Stimulated activated CD8-positive, alpha-beta memory T cell treated with anti-CD3 and anti-CD28 coated beads, Interleukin-12 subunit alpha, Interleukin-12 subunit beta, amount 100 ng/mL, for 24 hours (primary cell): Measurements from ENCODE around the gene SBK3.
"Not testable (repeated sequence)": the region's sequence is repeated elsewhere in the genome, so short reads cannot be mapped to it uniquely, and the experiment has no call there.

Experiments used
- DNase-seq: peaks from one replicate; pipeline ENCODE4 v3.0.0-alpha.2; 2020; ENCODE audit errors: extremely low read depth

The SBK3 gene

DNA sequence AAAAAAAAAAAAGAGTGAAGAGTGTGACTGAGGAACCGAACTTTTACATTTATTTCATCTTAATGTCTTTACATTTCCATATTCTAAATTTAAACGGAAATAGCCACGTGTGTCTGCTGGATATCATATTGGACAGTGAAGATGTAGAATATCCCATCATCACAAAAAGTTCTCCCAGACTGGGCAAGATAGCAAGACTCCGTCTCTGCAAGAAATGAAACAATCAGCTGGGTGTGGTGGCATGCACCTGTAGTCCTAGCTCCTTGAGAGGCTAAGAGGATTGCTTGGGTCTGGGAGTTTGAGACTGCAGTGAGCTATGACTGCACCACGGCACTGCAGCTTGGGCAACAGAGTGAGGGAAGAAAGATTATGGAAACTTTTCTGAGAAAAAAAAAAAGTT lies 31.4 kb upstream of the SBK3 start:
- no peak for DNase-seq

DNA sequence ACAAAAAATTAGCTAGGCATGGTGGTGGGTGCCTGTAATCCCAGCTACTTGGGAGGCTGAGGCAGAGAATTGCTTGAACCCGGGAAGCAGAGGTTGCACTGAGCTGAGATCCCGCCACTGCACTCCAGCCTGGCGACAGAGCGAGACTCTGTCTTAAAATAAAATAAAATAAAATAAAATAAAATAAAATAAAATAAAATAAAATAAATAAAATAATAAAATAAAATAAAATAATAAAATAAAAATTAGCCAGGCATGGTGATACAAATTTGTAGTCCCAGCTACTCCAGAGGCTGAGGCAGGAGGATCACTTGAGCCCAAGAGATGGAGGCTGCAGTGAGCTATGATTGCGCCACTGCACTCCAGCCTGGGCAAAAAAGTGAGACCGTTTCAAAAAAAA lies 28.6 kb upstream of the SBK3 start:
- DNase-seq, result not testable (repeated sequence)

DNA sequence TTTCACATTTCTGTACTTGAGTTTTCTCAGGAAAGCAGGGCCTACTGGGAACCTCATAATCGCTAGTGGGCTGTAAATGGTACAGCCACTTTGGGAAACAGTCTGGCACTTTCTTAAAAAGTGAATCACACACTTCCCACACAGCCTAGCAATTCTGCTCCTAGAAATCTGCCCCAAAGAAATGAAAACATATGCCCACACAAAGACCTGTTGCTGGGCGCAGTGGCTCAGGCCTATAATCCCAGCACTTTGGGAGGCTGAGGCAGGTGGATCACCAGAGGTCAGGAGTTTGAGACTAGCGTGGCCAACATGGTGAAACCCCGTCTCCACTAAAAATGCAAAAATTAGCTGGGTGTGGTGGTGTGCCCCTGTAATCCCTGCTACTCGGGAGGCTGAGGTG lies 24.1 kb upstream of the SBK3 start:
- not testable (repeated sequence) for DNase-seq

DNA sequence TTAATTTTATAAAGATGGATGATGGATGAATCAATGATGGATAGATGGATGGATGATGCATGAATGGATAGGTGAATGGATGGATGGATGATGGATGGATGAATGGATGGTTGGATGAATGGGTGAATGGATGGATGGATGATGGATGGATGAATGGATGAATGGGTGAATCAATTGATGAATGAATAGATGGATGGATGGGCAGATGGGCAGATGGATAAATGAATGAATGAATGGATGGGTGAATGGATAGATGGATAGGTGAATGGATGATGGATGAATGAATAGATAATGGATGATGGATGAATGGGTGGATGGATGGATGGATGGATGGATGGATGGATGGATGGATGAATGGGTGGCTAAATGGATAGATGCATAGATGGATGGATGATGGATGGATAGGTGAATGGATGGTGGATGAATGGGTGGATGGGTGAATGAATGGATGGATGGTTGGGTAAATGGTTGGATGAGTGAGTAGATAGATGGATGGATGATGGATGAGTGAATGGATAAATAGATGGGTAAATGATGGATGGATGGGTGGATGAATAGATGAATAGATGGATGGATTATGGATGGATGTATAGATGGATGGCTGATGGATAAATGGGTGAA lies 22.5 kb upstream of the SBK3 start:
- DNase-seq, result no peak

DNA sequence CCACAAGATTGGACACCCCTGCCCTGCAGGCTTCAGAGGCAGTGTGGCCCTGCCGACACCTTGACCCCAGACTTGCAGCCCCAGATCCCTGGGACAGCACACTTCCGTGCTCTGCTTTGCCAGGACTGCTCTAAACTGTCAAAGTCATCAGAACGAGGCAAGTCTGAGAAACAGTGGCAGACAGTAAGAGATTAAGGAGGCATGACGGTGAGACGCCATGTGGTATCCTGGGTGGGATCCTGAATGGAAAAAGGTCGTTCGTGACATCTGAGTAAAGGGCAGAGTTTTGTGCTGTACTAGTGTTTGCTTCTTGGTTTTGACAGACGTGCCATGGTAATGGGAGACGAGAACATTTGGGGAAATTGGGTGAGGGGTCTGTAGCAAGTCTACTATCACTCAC lies 21.5 kb upstream of the SBK3 start:
- no peak for DNase-seq

DNA sequence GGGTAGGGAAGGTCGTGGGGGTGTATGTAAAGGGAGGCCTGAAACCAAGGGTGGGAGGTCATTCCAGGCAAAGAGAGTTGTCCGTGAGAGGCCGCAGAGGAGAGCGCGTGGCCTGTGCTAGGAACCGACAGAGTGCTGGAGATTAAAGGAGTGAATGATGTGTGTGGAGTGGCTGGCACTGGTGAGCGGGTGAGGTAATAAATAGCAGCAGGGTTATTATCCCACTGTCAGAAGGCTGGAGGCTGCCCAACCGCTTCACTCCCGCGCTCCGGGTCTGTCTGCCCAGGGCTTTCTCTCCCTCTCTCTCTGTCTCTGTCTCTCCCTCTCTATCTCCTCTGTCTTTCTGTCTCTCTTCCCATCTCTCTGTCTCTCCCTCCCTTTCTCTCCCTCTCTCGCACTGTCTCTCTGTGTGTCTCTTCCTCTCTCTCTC lies 17.9 kb upstream of the SBK3 start:
- DNase-seq, result no peak

DNA sequence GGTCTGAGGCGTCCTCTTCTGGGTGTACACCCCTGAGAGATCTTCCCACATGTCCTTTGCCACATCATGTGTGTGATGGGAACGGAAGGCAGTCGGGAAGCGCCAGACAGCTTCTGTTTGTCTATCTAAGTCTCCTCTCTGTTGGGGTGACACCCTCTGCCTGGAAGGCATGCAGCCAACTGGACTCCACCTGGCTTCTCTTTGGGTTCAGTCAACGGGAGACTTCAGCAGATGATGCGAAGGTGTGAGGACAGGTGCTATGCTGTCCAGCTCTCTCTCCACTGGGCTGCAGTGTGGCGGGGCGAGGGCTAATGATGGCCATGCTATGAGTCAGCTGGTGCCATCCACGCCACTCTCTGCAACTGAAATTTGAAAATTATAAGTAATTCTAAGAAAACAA lies 14.3 kb upstream of the SBK3 start:
- no peak for DNase-seq

DNA sequence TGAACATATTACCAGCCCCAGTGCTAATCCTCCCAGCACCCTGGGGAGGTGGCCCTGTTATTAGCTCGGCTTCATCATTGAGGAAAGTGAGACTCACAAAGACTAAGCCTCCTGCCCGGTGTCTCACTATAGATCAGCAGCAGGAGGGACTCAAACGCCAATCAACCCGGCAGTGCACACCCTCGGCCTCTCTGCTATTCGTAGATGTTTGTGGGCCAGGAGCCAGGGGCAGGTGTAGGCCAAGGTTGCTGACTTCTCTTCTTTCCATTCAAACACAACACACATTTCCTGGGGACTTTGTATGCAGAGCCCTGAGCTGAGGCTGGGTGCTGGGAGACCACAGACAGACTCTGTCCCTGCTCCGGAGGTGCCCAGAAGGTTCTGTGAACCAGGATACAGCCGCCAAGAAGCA lies 9.4 kb upstream of the SBK3 start:
- no peak for DNase-seq

DNA sequence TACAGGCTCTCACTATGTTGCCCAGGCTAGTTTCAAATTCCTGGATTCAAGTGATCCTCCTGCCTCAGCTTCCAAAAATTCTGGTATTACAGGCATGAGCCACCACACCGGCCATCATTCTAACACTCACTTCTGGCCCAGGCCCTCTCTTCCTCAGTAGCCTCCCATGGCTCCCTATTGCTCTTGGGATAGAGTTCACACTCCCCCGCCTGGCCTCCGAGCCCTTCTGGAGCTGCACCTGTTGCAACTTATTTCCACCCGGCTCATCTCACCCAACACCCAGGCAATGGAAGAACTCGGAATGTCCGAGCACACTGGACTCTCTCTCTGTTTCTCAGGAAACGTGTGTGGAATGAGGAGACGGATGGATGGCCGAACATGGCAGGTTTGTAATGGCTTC lies 9.0 kb upstream of the SBK3 start:
- DNase-seq, result no peak

DNA sequence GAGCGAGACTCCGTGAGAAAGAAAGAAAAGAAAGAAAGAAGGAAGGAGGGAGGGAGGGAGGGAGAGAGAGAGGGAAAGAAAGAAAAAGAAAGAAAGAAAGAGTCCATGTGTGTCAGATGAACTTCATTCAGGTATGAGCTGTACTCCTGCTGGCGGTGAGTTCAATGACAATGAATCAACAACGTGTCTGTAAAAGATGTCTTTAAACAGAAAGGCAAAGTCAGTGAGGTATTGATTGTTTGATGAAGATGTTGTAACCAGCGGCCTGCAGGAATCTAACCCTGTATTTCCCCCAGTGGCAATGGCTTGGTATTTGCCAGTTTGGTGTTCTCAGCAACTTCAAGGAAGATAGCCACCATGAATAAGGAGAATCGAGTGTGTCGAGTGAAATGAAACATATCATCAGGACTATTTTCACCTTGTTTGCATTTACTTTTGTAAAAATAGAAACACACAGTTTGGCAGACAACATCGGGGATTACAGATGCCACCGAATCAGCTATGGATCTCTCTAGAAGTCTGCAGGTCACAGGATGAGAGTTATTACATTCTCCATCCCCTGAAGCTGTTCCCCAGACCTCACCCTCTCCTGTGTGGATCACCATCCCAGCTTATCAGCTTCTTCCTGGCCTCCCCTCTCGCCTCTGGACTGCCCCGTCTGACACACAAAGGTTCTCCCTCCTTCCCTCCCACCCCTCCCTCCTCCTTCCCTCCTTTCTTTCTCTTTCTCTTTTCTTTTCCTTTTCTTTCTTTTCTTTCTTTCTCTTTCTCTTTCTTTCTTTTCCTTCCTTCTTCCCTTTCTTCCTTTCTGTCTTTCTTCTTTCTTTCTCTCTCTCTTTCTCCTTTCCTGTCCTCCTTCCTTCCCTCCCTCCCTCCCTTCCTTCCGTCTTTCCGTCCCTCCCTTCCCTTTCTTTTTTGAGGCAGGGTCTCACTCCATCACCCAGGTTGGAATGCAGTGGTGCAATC lies 8.2 kb upstream of the SBK3 start:
- no peak for DNase-seq

DNA sequence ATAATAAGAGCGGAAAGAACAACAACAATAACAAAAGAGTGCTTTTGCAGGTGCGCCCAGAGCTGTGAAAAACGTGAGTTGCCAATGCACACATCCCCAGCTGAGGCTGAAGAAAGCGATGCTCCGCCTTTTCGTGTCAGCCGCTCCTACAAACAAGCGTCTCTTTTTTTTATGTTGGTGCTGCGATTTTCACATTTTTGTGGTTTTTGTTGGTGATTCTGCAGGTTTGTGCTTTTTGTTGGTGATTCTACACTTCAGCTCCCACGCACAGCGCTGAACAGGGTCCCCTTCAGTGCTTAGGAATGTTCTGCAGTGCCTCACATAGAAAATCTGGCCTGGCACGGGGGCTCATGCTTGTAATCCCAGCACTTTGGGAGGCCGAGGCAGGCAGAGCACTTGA lies 7.3 kb upstream of the SBK3 start:
- DNase-seq, result no peak

DNA sequence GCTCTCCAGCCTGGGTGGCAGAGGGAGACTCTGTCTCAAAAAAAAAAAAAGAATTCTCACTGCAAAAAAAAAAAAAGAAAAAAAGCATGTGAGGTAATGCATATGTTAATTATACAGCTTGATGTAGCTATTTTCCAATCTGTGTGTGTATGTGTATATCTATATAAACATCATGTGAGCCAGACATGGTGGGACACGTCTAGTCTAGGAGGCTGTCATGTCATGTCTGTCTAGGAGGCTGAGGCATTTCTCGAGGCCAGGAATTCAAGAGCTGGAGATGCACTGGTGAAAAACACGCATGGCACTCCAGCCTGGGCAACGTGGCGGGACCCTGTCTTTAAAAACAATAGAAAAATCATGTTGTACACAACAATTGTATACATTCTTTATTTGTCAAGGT lies 6.9 kb upstream of the SBK3 start:
- DNase-seq, result no peak

DNA sequence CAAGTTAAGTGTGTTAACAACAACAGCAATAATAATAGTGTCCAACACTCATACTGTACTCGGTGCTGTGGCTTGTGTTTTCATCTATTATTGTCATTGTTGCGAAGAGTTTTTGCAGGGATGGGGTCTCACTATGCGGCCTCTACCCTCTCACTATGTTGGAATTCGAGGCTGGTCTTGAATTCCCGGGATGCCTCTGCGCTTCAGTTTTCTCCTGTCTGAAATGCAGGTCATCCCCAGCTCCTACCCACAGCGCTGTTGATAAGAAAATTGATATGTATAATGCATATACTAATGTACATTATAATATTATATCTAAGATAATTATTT lies 4.9 kb upstream of the SBK3 start:
- no peak for DNase-seq

DNA sequence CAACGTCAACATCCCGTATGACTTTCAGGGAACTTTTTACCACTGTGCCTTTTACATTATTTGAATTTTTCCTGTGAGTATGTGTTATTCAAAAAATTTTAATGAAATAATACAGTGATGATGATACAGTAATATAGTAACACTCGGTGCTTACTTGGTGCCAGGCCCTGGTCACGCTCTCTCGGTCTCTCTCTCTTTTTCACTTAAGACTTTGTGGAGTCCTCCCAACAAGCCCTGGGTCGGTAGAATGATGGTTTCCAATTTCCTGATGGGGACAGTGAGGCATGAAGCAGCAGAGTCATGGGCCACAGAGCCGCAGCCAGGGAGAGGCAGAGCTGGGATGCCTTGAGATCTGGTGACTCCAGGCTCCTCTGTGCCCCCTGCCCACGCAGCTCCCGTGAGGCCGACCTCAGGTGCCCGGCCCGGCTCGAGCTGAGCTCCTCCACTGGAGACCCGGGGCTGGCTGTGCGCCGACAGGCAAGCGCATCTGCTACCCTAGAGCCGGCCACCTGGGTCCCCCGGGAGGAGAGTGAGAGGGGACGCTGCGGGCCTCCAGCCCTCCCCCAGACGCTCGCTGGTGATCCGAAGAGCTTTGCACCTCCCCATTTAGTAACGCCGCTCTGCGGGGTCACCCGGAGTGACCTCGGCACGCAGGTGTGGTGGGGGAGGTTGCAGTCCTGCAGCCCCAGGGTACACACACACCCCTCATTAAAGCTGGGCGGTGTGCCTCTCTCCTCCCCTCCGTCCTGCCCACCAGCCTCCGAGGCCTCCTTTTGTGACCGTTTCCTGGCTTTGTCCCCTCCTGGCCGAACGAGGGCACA lies 4.4 kb upstream of the SBK3 start:
- no peak for DNase-seq

DNA sequence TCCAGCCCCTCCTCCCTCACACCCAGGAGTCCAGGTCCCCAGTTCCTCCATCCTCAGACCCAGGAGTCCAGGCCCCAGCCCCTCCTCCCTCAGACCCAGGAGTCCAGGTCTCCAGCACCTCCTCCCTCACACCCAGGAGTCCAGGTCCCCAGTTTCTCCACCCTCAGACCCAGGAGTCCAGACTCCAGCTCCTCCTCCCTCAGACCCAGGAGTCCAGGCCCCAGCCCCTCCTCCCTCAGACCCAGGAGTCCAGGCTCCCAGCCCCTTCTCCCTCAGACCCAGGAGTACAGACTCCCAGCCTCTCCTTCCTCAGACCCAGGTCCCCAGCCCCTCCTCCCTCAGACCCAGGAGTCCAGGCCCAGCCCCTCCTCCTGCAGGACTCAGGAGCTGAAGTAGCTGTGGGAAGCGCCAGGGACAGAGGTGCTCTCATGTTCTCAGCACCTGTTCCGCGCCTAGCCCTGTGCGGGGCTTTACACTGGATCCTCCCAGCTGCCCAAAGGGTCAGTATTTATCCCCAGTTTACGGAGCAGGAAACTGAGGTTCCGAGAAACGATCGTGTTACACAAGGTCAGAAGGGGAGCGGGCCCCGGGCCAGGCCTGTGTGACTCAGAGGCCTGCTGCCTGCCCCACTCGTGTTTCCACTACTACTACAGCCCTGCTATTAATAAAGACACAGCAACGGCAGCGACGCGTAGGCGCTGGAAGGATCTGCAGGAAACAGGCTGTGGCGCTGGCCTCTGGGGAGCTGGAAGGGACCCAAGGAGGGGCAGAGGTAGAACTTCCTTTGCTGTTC lies 1.7 kb upstream of the SBK3 start:
- no peak for DNase-seq

DNA sequence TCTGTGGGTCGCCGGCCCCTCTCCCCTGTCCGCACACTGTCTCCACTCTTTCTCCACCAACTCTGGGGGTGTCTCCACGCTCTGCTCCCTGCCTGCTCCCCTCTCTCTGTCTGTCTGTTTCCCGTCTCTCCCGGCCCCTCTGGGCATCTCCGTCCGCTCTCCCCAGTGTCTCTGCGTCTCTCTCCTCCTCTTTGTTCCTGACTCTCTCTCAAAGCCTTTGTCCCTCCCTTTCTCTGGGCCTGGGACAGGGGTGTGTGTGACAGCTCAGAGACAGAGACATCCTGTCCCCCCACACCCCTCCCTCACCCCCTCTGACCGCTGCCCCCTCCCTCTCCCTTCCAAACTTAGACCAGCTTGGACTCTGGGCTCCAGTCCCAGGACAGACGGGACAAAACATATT lies 668 bp upstream of the SBK3 start:
- no peak for DNase-seq

DNA sequence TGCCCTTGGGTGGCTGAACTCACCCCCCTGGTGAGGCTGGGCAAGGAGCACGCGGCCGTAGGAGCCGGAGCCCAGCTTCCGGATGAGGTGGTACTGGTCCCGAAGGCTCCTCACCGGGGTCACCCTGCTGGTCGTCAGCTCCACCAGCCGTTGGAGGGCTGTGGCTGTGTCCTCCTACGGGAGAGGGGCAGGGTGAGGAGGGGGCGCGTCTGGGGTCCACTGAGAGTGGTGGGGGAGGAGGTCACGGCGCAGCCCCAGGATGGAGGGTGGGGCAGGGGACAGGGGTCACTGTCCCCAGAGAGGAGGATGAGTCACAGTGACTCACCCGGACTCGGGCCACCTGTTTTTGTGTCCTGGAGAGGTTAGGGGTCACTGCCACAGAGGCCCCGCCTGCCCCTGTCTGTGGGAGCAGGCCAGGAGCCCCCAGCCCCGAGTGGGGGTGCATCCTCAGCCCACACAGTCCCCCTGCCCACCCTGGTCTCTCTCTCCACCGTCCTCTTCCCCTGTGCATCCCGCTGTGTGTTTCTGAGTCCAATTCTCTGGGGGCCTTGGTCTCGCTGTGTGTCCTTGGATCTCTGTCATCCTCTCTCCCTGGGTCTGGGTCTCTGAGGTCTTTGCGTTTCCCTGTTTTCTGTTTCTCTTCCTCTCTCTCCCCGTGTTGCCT lies 435 bp downstream of the SBK3 start:
- no peak for DNase-seq

DNA sequence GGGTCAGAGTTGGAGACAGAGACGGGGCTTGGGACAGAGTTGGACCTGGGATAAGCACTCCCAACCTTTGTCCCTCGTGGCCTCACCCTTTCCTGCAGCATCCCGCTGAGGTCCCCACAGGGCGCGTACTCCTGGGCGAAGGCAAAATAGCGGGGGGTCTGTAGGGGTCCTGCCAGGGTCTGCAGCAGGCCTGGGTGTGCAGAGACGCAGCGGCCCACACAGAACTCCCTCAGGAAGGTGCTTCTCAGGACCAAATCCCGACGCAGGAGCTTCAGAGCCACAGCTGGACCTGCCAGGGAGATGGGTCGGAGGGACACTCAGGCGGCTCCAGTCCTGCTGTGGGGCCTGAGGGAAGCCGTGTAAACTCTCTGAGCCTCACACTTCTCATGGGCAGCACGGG lies 1.3 kb downstream of the SBK3 start:
- no peak for DNase-seq

DNA sequence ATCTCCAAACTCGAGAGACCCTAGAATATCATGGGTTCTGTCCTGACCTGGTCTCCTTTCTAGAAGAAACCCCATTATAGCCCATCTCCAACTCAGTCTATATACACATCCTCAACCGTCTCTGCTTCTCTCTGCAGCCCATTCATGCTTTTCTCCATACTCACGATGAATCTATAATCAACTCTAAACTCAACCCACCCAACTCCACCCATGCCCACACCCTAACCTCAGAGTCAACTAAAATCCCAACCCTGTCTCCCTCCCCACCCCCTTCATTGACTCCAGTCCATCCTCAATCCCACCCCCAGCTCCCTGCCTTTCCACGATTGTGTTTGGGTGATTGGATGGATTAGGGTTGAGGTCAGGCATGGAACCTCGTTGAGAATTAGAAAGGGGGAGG lies 1.8 kb downstream of the SBK3 start:
- no peak for DNase-seq

DNA sequence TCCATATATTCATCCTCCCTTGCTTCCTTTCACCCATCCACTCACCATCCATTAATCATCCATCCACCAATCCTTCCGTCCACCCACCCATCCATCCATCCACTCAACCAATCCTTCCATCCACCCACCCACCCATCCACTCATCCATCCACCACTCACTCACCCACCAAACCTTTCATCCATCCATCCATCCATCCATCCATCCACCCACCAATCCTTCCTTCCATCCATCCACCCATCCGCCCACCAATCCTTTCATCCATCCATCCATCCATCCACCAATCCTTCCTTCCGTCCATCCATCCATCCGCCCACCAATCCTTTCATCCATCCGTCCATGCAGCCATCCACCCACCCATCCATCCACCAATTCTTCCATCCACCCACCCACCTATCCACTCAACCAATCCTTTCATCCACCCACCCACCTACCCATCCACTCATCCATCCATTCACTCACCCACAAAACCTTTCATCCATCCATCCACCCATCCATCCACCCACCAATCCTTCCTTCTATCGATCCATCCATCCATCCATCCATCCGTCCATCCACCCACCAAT lies 3.0 kb downstream of the SBK3 start:
- DNase-seq, result no peak

DNA sequence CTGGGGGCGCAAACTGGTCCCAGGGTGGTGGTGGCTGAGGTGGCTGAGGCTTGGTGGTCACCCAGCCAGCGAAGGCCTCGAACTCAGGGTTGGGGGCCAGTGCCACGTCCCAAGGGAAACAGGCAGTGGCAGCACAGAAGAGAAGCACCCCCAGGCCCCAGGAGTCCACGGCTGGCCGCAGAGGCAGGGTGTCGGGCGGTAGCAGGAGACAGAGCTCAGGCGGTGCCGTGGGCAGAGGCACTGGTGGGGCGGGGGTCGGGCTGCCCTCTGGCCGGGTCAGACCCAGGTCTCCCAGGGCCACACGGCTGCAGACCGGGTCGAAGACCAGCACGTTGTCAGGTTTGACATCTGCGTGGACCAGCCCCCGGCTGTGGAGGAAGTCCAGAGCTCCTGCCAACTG lies 4.3 kb downstream of the SBK3 start:
- DNase-seq, result no peak
